Measurements from ENCODE around the gene ARID1B.

ARID1B gene

GRCh38 chr6:157089258-157089657, 312.1 kb downstream of the ARID1B start:
- no peak for DNase-seq

DNA sequence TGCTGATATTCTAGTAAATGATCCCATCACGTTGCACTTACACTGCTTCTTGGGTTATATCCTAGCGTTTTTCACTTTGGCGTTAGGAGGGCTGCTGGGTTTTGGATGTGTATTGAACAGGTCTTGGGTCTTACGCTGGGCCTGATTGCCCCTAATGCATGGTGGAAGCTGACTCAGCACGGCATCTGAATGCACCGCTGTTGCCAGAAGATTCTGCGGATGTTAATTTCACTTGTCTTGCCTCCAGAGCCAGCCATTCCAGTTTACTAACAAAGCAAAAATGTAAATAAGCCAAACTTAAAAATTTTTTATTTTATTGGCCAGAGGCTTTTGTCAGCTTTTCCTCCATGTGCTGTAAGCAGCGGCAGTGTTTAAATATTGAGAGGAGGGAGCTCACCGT, 312.7 kb downstream of the ARID1B start:
- no peak for DNase-seq

- DNase-seq, result no peak
These were observed 313.6 kb downstream of the ARID1B start for GRCh38 chr6:157090736-157091135.

DNA sequence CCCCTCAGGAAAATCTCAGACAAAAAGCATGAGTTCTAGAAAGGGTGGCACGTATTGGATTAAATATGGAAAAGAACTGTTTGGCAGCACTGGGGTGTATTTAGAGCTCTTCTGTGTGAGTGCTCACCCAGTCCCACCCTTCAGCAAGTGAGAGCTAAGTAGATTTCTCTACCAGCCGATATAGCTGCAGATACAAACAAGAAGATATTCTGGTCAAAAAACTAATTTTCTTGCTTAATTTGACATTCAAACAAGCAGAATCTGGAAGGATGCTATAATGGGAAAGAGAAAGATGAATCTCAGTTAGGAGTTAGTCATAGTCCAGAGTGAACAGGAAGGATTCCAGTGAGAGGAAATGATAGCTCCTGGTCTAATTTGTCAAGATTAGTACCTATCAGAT, 314.1 kb downstream of the ARID1B start:
- DNase-seq, result no peak

DNA sequence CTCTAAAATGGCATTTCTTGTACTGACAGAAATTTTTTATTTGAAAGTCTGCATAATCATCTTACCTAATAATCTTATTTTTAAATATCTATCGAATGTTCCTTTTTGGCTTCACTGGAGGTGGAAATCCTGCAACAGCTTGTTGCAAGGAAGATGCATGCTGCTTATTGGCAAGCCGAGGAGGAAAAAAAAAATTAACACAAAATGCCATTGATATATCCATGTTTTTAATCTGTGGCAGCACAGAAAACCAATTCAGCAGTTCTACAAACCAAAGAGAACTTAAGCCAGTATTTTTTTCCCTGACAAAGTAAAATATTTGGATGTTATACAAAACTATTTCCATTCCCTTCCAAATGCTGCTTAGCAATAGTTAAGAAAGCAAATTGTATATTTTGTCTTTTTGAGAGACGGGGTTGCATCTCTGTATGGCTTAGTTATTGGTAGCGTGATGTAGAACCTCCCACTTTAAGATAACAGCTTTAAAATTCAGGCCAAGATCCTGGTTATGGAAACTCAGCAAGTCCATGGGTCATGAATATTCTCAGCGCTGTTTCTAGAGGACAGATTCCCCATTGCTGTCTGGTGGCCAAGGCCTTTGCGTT, 314.8 kb downstream of the ARID1B start:
- no peak for DNase-seq

GRCh38 chr6:157092736-157093135, 315.6 kb downstream of the ARID1B start:
- DNase-seq, result peak; percentile 37

DNA sequence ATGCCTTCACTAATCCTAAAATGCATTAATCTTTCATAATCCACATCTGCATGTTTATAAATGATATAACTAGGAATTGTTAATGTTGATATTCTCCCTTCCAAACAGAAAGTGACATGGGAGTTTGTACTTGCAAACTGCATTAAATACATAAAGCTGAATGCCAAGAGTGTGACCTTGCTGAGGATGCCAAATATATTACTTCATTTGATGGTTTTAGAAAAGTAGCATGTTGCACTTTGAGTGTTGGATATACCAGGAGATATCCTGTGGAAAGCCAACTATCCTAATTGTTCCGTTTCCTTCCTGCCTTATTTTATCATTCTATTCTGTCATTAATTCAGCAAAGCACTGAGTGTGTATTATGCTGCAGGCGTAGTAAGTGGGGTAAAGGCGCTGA, 316.4 kb downstream of the ARID1B start:
- DNase-seq, result no peak

- DNase-seq, result no peak
These were observed 316.9 kb downstream of the ARID1B start for GRCh38 chr6:157094038-157094437.

DNA sequence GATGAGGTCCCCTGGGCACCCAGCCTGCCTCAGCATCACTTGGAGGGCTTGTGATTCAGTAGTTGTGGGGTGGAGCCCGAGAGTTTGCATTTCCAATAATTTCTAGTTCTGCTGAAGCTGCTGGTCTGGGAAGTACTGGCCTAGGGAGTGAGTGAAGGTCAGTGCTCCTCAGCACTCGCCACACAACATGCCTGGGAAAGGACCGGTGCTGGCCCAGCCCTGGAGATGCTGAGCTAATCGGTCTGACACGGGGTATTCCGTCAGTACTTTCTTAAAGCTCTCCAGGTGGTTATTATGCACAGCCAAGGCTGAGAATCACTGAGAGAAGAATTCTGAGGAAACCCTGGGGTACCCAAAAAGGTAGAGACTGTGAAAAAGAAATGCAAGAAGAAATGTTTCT, 317.9 kb downstream of the ARID1B start:
- no peak for DNase-seq

DNA sequence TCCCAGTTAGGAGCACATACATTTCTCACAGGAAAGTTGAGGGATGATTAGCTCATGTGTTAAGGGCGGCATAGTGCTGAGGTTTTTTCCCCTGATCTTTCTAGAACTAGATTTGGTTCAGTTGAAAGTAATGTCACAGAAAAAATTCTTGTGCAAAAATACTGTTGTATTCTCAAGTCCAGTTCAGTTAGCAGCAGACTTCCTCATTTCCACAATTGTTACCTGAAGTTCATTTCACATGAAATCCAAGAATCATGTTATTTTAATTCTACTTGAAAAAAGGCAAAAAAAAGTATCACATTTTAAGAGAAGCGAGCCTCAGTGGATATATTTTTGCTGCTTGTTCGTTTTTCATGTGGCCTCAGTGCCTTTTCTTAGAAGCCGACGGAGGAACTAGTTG, 318.4 kb downstream of the ARID1B start:
- no peak for DNase-seq

DNA sequence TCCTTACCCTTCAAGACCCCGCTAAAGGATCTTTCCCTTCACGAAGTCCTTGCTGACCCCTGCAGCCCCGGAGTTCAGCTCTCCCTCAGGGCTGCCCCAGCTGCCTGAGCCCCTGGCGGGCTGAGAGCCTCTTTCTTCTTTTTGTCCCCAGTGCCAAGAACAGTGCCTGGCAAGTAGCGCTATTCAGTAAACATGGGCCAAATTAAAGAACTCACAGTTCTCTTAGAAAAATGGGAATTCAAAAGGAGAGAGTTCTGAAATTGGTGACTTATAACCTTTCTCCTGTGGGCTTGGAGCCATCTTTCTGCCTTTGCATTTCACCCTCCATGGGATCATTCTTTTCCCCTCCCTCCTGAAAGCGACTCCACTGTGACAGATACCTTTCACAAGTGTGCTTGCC, 318.9 kb downstream of the ARID1B start:
- no peak for DNase-seq

- no peak for DNase-seq
These were observed 319.3 kb downstream of the ARID1B start for GRCh38 chr6:157096522-157096921.

DNA sequence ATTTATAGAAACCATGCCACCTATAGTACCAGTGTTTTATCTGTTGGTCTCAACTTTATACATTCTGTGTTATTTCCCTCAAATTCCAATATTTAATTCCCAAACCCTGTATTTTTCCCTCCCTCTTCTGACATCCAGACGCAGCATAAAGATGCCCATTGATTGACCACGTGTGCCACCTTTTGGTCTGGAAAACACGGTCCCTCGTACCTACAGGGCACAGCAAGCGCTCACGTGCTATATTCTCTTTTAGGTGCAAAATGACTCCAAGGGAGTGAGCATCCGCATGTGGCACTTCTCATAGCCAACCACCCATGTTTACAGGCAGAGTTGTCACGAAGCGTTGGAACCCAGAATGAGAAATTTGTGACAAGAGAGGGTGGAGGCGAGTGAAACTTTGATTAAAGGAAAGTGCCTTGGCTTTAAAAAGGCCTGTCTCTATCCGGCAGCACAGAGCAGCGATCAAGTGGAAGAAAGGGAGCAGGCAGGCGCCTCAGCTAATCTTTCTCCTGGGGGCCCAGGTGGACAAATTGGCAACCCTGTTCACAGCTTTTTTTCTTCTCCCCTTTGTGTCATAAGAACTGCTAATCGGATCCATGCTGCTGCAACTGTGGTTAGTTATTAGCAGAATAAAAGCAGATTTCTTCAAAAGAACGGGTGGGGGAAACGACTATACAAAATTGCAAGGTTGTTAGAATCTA, 320.2 kb downstream of the ARID1B start:
- DNase-seq, result no peak

- no peak for DNase-seq
These were observed 321.8 kb downstream of the ARID1B start for GRCh38 chr6:157098999-157099398.

GRCh38 chr6:157099912-157100593, 322.9 kb downstream of the ARID1B start:
- no peak for DNase-seq

DNA sequence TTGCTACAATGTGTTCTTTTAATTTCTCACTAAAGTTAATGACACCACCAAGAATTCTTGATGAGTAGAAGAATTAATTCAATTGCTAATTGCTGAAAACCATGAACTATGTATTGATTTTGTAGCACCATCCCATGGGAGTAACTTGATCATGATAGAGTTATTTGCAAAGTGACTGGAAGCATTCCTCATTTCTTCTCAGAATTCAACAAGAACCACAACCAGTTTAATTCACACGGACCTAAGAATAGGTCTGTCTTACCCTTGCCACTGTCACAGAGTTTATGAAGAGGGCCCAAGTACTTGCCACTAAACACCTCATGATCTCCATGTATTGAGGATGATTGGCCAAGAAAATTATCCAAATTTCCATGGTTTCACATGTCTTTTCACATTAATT, 324.0 kb downstream of the ARID1B start:
- no peak for DNase-seq

- no peak for DNase-seq
These were observed 327.6 kb downstream of the ARID1B start for GRCh38 chr6:157104803-157105202.

DNA sequence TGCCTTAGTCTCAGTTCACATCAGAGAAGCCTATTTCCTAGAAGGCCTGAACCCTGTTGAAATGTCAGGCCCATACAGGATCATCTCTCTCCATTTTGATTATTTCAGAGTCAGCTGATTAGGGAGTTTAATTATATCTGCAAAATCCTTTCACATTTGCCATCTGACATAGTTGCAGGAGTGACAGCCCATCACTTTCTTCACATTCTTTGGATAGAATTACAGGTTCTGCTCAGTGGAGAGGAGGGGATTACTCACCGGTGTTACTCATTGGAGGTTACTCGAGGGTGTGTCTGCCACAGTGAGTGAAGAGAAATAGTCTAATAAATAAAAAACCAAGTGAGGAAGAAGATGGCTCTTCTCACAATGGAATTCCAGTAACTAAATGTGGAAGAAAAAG, 329.3 kb downstream of the ARID1B start:
- DNase-seq, result no peak

DNA sequence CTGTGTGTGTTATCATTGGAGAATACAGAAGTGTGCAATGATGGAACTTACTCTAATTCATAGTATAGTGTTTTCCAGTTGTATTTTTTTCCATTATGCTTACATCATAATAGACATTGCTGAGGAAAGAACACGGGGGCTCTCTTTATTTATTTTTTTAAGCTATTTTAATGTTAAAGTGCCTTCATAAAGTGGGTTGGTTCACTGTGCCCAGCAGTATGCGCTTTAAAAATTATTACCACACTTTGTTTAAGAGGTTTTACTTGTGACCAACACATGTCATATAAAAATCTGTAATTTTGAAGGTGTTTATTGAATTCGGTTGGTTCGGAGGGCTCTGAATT, 330.4 kb downstream of the ARID1B start:
- DNase-seq, result no peak

- DNase-seq, result no peak
These were observed 330.9 kb downstream of the ARID1B start for GRCh38 chr6:157107915-157108651.

DNA sequence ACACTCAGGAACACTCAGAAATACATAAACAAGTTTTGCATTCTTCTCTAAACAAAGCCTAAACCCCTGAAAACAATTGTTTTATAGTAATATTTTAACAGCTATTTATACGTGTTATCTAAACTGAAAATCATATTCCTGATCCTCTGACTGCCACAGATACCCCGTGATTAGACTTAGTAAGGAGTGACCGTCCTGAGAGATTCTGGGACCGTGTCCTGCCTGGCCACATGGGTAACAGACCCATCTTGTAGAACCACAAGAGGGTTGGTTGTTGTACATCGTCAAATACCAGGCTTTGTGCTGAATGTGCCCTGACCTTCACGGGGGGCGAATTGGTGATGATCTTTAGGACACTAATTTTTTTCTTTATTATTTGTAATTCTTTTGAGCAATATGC, 331.7 kb downstream of the ARID1B start:
- no peak for DNase-seq

DNA sequence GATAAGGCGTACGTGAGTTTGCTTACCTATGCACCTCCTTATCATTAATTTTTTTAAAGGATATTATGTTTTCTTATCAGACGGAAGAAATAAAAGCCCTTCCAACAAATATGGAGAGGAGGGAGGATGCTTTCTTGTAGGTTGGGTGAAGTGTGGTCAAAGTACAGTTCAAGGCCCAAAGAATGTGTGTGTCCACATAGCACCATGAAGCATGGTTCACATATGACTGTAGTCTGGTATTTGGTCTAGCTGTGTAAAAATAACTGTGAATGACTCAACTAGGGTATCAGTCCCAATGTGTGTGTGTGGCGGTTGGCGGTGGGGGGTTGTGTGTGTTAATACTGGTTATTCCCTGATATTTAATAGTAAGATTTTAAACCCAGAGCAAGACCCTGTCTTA, 333.4 kb downstream of the ARID1B start:
- DNase-seq, result no peak

GRCh38 chr6:157113389-157113788, 336.2 kb downstream of the ARID1B start:
- no peak for DNase-seq

GRCh38 chr6:157116426-157116825, 339.2 kb downstream of the ARID1B start:
- no peak for DNase-seq
